Subcutaneous adipose tissue (tissue), 4 donors: ENCODE data around the gene KAT2A. TPM values are rescaled to one million over a fixed set of nuclear protein-coding genes. Genes with fewer than 3 reads are reported as not detected.

Experiments used
- CTCF ChIP-seq: fragments of 450-650 bp; IDR thresholded peaks from one replicate; pipeline ENCODE4 v1.5.1; 2016; ENCODE audit warnings: low read depth, mild to moderate bottlenecking, control low read depth, antibody characterized with exemption, moderate library complexity
- total RNA-seq, 4 donors: library from RNA; depleted of rRNA; stranded (reverse); fragments of >200 nt; gene quantifications; one replicate each; pipeline ENCODE4 v1.1.0, GENCODE V29; 2016

The KAT2A gene
- total RNA-seq = 10 to 100 TPM; 27.2 to 49.9 (median 32.8) TPM

- TF ChIP-seq CTCF = no peak
Observed at GRCh38 chr17:42120770-42121769, at the start of gene KAT2A. KAT2A (minus strand) TSS chr17:42121367; CDS start chr17:42121304, 63 bp downstream.

DNA sequence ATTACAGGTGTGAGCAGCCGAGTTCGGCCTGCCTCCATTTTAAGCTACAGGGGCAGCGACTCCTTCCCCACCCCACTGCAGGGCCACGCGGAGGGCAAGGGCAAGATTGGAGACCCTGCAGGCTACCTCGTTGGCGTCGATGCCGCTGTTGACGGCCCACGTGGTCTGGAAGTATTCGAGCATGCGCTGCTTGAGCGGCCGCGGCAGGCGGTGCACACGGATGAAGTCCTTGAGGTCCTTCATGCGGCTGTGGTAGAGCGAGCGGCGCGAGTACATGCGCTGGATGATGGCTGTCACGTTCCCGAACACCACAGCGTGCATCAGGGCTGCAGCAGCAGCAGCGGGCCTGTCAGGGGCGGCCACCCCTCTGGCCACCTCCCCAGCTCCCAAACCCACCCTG is 48.2 kb upstream of the KAT2A start:
- TF ChIP-seq CTCF = no peak

GRCh38 chr17:42167807-42168206 is 46.6 kb upstream of the KAT2A start:
- no peak for TF ChIP-seq CTCF

DNA sequence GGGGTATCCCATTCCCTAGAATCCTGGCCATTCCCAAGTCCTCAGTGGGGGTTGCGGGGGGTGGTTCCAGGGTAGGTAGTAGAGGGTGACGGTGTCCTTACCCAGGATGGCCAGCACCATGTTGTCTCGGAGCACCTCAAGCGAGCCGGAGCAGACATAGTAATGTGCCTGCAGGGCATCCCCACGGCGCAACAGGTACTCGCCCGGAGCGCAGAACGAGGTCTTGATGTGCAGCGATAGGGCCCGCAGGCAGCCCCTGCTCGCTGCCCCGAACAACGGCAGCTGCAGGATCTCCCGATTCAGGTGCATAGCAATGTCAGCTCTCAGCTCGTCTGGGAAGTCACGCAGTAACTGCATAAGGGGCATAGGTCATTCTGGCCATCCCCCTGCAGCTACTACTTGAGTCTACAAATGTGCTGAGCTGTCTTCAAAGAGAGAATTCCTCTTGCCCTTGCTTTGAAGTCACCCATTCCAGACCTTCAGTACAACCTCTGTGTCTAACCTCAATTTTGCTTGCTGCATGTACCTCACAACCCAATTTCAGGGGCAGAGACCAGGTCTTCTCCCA is 45.1 kb upstream of the KAT2A start:
- no peak for TF ChIP-seq CTCF

GRCh38 chr17:42165751-42166150 is 44.6 kb upstream of the KAT2A start:
- no peak for TF ChIP-seq CTCF

- no peak for TF ChIP-seq CTCF
Observed at GRCh38 chr17:42163696-42164407, 42.7 kb upstream of the KAT2A start.

- no peak for TF ChIP-seq CTCF
Observed at GRCh38 chr17:42163113-42163512, 41.9 kb upstream of the KAT2A start.
